WTC11 (cell line): Measurements from ENCODE around the gene BMPR1B. TPM values are rescaled to one million over a fixed set of nuclear protein-coding genes. Genes with fewer than 3 reads are reported as not detected.

Source experiments
- ATAC-seq: fragments of 200-7000 bp; cut with Tn5 transposase; 2 replicates; pipeline ENCODE4 v1.10.0; 2021; ENCODE audit warnings: mild to moderate bottlenecking, moderate library complexity
- CTCF ChIA-PET: fragments of 300-600 bp; sonication (Branson Sonifier 250); formaldehyde crosslinking; loops from one replicate; lab custom pipeline; 2021; ENCODE audit warnings: antibody characterized with exemption; lab: Charles Lee
- POLR2A ChIA-PET: fragments of 350-600 bp; sonication (Branson Sonifier 250); formaldehyde crosslinking; loops from one replicate; lab custom pipeline; 2021; ENCODE audit warnings: antibody characterized with exemption; lab: Charles Lee
- DNase-seq: peaks from one replicate; pipeline ENCODE4 v3.0.0; 2021; ENCODE audit warnings: low spot score
- H3K27ac Mint-ChIP-seq: 2 replicates; pipeline ENCODE4 v1.8.0; 2021; ENCODE audit warnings: mixed read lengths
- H3K27me3 Mint-ChIP-seq: 2 replicates; pipeline ENCODE4 v1.8.0; 2021; ENCODE audit warnings: low read depth, mild to moderate bottlenecking, moderate library complexity, mixed read lengths
- H3K36me3 Mint-ChIP-seq: 2 replicates; pipeline ENCODE4 v1.8.0; 2021; ENCODE audit warnings: mixed read lengths
- H3K4me1 Mint-ChIP-seq: 2 replicates; pipeline ENCODE4 v1.8.0; 2022; ENCODE audit warnings: mixed read lengths
- H3K4me3 Mint-ChIP-seq: 2 replicates; pipeline ENCODE4 v1.8.0; 2021; ENCODE audit warnings: mild to moderate bottlenecking, moderate library complexity, mixed read lengths
- H3K9me3 Mint-ChIP-seq: 2 replicates; pipeline ENCODE4 v1.8.0; 2021; ENCODE audit warnings: mixed read lengths
- CREM ChIP-seq: sonication (generic); formaldehyde crosslinking; IDR thresholded peaks from 2 replicates; pipeline ENCODE4 v1.8.1; 2022; ENCODE audit warnings: mild to moderate bottlenecking, missing genetic modification reagents, moderate library complexity
- ETV6 ChIP-seq: sonication (generic); formaldehyde crosslinking; IDR thresholded peaks from 2 replicates; pipeline ENCODE4 v1.8.1; 2022; ENCODE audit warnings: mild to moderate bottlenecking, missing genetic modification reagents
- FOXJ3 ChIP-seq: sonication (generic); formaldehyde crosslinking; IDR thresholded peaks from 2 replicates; pipeline ENCODE4 v1.9.0; 2021; ENCODE audit warnings: missing genetic modification reagents, mild to moderate bottlenecking, borderline replicate concordance
- FOXK1 ChIP-seq: sonication (generic); formaldehyde crosslinking; IDR thresholded peaks from 2 replicates; pipeline ENCODE4 v1.8.0; 2022; ENCODE audit warnings: mild to moderate bottlenecking, moderate library complexity, missing genetic modification reagents
- GTF2I ChIP-seq: fragments of 250-450 bp; sonication (Bioruptor Pico); conservative IDR thresholded peaks from 2 replicates; pipeline ENCODE4 v1.4.0; 2021; ENCODE audit warnings: mild to moderate bottlenecking
- HMGA2 ChIP-seq: fragments of 250-450 bp; sonication (Bioruptor Pico); IDR thresholded peaks from 2 replicates; pipeline ENCODE4 v1.4.0; 2021; ENCODE audit warnings: mild to moderate bottlenecking, moderate library complexity
- JAZF1 ChIP-seq: fragments of 250-450 bp; sonication (Bioruptor Pico); IDR thresholded peaks from 2 replicates; pipeline ENCODE4 v1.9.0; 2021; ENCODE audit warnings: moderate library complexity, mild to moderate bottlenecking, inconsistent platforms
- JUN ChIP-seq: sonication (generic); formaldehyde crosslinking; IDR thresholded peaks from 2 replicates; pipeline ENCODE4 v1.8.0; 2023; ENCODE audit warnings: mild to moderate bottlenecking, missing genetic modification reagents
- NFATC4 ChIP-seq: fragments of 250-450 bp; sonication (Bioruptor Pico); IDR thresholded peaks from 2 replicates; pipeline ENCODE4 v1.9.0; 2021; ENCODE audit warnings: mild to moderate bottlenecking
- NFE2L1 ChIP-seq: sonication (generic); formaldehyde crosslinking; IDR thresholded peaks from 2 replicates; pipeline ENCODE4 v1.8.1; 2023; ENCODE audit warnings: missing genetic modification reagents
- NR1H2 ChIP-seq: sonication (generic); formaldehyde crosslinking; IDR thresholded peaks from 2 replicates; pipeline ENCODE4 v1.9.0; 2021; ENCODE audit warnings: mild to moderate bottlenecking, moderate library complexity, missing genetic modification reagents
- OVOL2 ChIP-seq: fragments of 250-450 bp; sonication (Bioruptor Pico); IDR thresholded peaks from 2 replicates; pipeline ENCODE4 v1.9.0; 2021; ENCODE audit warnings: mild to moderate bottlenecking, borderline replicate concordance
- SP1 ChIP-seq: sonication (generic); formaldehyde crosslinking; conservative IDR thresholded peaks from 2 replicates; pipeline ENCODE4 v1.8.1; 2022; ENCODE audit warnings: missing genetic modification reagents
- ZNF423 ChIP-seq: fragments of 250-450 bp; sonication (Bioruptor Pico); IDR thresholded peaks from 2 replicates; pipeline ENCODE4 v2.1.2; 2022; ENCODE audit warnings: mild to moderate bottlenecking, moderate library complexity
- total RNA-seq: library from RNA; stranded (reverse); gene quantifications from 3 replicates; pipeline ENCODE4 v1.2.3, GENCODE V29; 2021
- TF ChIP-seq, protein P1 (sequence below): fragments of 250-450 bp; sonication (Bioruptor Pico); conservative IDR thresholded peaks from 2 replicates; pipeline ENCODE4 v1.9.0; 2021; ENCODE audit warnings: mild to moderate bottlenecking
- TF ChIP-seq, protein P2 (sequence below): sonication (generic); formaldehyde crosslinking; IDR thresholded peaks from 2 replicates; pipeline ENCODE4 v1.8.0; 2022; ENCODE audit warnings: mild to moderate bottlenecking, missing genetic modification reagents
- TF ChIP-seq, protein P3 (sequence below): sonication (generic); formaldehyde crosslinking; IDR thresholded peaks from 2 replicates; pipeline ENCODE4 v1.8.1; 2023; ENCODE audit warnings: mild to moderate bottlenecking, missing genetic modification reagents, moderate library complexity
- TF ChIP-seq, protein P4 (sequence below): sonication (generic); formaldehyde crosslinking; IDR thresholded peaks from 2 replicates; pipeline ENCODE4 v1.8.1; 2022; ENCODE audit warnings: missing genetic modification reagents, borderline replicate concordance
- TF ChIP-seq, protein P5 (sequence below): sonication (generic); formaldehyde crosslinking; IDR thresholded peaks from 2 replicates; pipeline ENCODE4 v1.8.0; 2023; ENCODE audit warnings: mild to moderate bottlenecking, missing genetic modification reagents
- TF ChIP-seq, protein P6 (sequence below): sonication (generic); formaldehyde crosslinking; IDR thresholded peaks from 2 replicates; pipeline ENCODE4 v1.8.1; 2023; ENCODE audit warnings: mild to moderate bottlenecking, missing genetic modification reagents
- TF ChIP-seq, protein P7 (sequence below): sonication (generic); formaldehyde crosslinking; IDR thresholded peaks from 2 replicates; pipeline ENCODE4 v1.8.0; 2022; ENCODE audit warnings: mild to moderate bottlenecking, missing genetic modification reagents

BMPR1B gene
- total RNA-seq, 1 experiment from 2014 or later: 0.77 TPM

DNA sequence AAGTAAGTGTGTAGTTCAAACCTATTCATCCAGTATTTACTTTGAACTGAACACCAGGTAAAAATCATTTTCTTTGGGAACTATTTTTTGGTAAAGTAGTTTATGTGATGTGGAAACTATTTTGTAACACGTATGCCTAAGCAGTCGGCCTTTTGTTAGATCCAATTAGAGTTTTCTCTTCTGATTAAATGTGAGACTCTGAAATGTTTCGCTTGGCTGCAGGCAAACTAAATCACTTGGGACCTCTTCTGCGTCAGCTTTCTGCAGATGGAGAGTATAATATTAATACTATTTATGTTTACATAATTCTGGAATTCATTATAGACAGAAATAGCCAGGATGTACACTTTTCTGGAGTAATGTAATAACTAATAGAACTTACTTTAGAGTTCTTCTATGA lies 46.9 kb downstream of the BMPR1B start (continued):
- TF ChIP-seq NR1H2: no peak

DNA sequence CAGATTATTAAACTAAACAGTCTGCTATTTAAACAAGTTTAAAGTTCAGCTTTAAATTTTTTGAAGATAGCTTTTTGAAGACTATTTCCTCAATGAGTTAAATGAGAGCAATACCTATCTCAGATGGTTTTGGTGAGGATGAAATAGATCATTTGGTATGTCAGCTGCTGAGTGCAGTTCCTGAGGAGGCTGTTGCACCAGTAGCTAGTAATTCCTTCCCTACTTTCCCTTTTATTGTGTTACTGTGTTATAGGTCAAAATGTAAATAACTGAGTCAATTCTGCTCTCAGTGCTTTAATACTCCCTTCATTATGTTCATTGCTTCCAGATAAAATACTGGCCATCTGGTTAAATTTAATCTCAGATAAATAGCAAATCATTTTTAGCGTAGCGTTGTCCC lies 48.6 kb downstream of the BMPR1B start:
- CTCF ChIA-PET: no interaction called here
- no peaks in the 10 kb centered on the region for H3K36me3 Mint-ChIP-seq
- no peak for ATAC-seq
- DNase-seq: no peak
- no peak overlapping the region for H3K27ac Mint-ChIP-seq
- no peaks in the 10 kb centered on the region for H3K27me3 Mint-ChIP-seq
- H3K4me1 Mint-ChIP-seq: peaks cover 13% of the 10 kb centered on the region
- POLR2A ChIA-PET: interaction anchor here (0.7 kb wide), 1 partner anchor 8 kb away, joined by 3 read pairs; no protein-coding TSS in a partner anchor
- no peak overlapping the region for H3K4me3 Mint-ChIP-seq
- no peak for TF ChIP-seq OVOL2
- TF ChIP-seq ZNF423 (CRISPR knock-in tag): no peak
- TF ChIP-seq, protein P1, sequence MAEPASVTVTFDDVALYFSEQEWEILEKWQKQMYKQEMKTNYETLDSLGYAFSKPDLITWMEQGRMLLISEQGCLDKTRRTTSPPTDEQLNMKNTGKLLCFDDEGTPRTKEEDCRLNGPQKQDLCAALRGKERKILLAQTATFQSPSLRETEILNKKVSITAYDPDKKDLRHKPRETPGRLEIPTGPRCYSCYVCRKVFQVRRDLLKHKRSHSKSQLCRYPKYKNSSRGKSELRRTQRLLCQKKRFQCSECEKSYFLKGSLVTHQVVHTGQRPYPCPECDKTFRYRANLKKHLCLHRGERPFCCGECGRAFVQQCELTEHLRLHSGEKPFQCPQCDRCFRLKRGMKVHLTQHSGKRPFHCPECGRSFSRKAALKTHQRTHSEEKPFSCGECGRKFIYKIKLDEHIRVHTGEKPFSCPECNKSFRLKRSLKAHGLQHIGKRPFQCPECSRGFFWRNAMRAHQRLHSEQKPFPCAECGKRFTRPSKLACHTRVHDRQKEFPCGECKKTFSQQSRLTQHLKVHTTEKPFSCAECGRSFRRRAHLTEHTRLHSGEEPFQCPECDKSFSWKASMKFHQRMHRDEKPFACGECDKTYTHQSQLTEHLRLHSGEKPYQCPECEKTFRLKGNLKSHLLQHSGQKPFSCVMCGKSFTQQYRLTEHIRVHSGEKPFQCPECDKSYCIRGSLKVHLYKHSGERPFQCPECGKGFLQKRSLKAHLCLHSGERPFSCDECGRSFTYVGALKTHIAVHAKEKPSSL: no peak
- TF ChIP-seq, protein P2, sequence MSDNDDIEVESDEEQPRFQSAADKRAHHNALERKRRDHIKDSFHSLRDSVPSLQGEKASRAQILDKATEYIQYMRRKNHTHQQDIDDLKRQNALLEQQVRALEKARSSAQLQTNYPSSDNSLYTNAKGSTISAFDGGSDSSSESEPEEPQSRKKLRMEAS (CRISPR knock-in tag): no peak
- TF ChIP-seq, protein P3, sequence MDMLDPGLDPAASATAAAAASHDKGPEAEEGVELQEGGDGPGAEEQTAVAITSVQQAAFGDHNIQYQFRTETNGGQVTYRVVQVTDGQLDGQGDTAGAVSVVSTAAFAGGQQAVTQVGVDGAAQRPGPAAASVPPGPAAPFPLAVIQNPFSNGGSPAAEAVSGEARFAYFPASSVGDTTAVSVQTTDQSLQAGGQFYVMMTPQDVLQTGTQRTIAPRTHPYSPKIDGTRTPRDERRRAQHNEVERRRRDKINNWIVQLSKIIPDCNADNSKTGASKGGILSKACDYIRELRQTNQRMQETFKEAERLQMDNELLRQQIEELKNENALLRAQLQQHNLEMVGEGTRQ (CRISPR knock-in tag): no peak
- TF ChIP-seq FOXK1 (CRISPR knock-in tag): no peak
- no peak for TF ChIP-seq NFATC4
- TF ChIP-seq, protein P4, sequence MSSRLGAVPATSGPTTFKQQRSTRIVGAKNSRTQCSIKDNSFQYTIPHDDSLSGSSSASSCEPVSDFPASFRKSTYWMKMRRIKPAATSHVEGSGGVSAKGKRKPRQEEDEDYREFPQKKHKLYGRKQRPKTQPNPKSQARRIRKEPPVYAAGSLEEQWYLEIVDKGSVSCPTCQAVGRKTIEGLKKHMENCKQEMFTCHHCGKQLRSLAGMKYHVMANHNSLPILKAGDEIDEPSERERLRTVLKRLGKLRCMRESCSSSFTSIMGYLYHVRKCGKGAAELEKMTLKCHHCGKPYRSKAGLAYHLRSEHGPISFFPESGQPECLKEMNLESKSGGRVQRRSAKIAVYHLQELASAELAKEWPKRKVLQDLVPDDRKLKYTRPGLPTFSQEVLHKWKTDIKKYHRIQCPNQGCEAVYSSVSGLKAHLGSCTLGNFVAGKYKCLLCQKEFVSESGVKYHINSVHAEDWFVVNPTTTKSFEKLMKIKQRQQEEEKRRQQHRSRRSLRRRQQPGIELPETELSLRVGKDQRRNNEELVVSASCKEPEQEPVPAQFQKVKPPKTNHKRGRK: no peak
- TF ChIP-seq JUN (CRISPR knock-in tag): no peak
- TF ChIP-seq FOXJ3 (CRISPR knock-in tag): no peak
- TF ChIP-seq, protein P5, sequence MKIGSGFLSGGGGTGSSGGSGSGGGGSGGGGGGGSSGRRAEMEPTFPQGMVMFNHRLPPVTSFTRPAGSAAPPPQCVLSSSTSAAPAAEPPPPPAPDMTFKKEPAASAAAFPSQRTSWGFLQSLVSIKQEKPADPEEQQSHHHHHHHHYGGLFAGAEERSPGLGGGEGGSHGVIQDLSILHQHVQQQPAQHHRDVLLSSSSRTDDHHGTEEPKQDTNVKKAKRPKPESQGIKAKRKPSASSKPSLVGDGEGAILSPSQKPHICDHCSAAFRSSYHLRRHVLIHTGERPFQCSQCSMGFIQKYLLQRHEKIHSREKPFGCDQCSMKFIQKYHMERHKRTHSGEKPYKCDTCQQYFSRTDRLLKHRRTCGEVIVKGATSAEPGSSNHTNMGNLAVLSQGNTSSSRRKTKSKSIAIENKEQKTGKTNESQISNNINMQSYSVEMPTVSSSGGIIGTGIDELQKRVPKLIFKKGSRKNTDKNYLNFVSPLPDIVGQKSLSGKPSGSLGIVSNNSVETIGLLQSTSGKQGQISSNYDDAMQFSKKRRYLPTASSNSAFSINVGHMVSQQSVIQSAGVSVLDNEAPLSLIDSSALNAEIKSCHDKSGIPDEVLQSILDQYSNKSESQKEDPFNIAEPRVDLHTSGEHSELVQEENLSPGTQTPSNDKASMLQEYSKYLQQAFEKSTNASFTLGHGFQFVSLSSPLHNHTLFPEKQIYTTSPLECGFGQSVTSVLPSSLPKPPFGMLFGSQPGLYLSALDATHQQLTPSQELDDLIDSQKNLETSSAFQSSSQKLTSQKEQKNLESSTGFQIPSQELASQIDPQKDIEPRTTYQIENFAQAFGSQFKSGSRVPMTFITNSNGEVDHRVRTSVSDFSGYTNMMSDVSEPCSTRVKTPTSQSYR (CRISPR knock-in tag): no peak
- no peak for TF ChIP-seq GTF2I
- peaks cover 3% of the 10 kb centered on the region; the same call in 1 of the 2 replicates for H3K9me3 Mint-ChIP-seq

DNA sequence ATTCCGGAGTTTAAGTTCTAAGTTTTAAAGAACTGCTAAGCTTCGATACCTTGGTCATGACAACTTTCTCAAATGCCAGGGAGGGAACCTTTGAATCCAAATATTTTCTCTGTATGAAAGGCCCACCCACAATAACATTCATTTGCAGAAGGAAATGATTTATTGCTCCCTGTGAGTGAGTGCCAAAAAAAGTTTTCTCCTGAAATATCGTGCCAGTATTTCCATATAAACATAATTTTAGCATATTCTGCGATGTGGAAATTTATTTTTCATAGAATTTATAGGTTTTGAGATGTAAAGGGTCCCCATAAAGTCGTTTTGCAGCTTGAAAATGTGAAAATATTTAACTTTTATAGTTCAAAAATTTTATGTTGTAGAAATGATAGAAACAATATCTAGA lies 53.9 kb downstream of the BMPR1B start:
- Mint-ChIP-seq H3K9me3 (no peaks in the 10 kb centered on the region), H3K4me1 (peaks cover 8% of the 10 kb centered on the region), H3K4me3 (no peak overlapping the region), H3K36me3 (no peaks in the 10 kb centered on the region), H3K27ac (no peak overlapping the region), H3K27me3 (no peaks in the 10 kb centered on the region)
- ChIA-PET POLR2A (no interaction called here), CTCF (no interaction called here)
- no peak for ATAC-seq
- no peak for DNase-seq
- TF ChIP-seq CREM (CRISPR knock-in tag): no peak
- no peak for TF ChIP-seq NFE2L1 (CRISPR knock-in tag)
- no peak for TF ChIP-seq ETV6 (CRISPR knock-in tag)
- TF ChIP-seq SP1 (CRISPR knock-in tag): no peak
- TF ChIP-seq, protein P6, sequence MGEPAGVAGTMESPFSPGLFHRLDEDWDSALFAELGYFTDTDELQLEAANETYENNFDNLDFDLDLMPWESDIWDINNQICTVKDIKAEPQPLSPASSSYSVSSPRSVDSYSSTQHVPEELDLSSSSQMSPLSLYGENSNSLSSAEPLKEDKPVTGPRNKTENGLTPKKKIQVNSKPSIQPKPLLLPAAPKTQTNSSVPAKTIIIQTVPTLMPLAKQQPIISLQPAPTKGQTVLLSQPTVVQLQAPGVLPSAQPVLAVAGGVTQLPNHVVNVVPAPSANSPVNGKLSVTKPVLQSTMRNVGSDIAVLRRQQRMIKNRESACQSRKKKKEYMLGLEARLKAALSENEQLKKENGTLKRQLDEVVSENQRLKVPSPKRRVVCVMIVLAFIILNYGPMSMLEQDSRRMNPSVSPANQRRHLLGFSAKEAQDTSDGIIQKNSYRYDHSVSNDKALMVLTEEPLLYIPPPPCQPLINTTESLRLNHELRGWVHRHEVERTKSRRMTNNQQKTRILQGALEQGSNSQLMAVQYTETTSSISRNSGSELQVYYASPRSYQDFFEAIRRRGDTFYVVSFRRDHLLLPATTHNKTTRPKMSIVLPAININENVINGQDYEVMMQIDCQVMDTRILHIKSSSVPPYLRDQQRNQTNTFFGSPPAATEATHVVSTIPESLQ (CRISPR knock-in tag): no peak
- TF ChIP-seq, protein P7, sequence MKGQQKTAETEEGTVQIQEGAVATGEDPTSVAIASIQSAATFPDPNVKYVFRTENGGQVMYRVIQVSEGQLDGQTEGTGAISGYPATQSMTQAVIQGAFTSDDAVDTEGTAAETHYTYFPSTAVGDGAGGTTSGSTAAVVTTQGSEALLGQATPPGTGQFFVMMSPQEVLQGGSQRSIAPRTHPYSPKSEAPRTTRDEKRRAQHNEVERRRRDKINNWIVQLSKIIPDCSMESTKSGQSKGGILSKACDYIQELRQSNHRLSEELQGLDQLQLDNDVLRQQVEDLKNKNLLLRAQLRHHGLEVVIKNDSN (CRISPR knock-in tag): no peak
- TF ChIP-seq NR1H2: no peak
- no peak for TF ChIP-seq HMGA2 (CRISPR knock-in tag)
- TF ChIP-seq, protein P5 (CRISPR knock-in tag): no peak
- TF ChIP-seq JAZF1: no peak
